HG03025 (cell line): ENCODE measurements around the gene TRIM2.
A peak's percentile ranks its signal among the peaks of the same experiment; 100 is the strongest.

Experiments used
- ATAC-seq: cut with Tn5 transposase; IDR thresholded peaks from one replicate; pipeline ENCODE4 v1.9.1; 2021; ENCODE audit warnings: mild to moderate bottlenecking, moderate library complexity; ENCODE audit not compliant: unreplicated experiment, low FRiP score

The TRIM2 gene

DNA sequence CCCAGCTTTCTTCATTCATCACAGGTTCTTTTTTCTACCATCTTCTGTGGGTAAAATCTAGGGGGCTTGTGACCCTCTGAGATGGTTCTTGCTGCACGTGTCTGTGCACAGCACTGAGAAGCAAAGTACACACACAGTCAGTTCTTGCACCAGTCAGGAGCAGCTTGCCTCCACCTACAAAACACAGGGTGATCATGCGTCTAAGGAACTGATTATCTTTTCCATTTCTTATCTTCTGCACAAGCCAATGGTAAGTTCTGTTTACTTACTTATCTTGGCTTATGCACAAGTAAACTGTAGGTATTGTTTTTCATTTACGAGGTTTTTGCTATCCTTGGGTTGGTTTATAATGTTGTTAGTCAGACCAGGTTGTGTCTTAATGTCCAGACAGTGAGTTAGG, 40.7 kb downstream of the TRIM2 start:
- ATAC-seq, result no peak

DNA sequence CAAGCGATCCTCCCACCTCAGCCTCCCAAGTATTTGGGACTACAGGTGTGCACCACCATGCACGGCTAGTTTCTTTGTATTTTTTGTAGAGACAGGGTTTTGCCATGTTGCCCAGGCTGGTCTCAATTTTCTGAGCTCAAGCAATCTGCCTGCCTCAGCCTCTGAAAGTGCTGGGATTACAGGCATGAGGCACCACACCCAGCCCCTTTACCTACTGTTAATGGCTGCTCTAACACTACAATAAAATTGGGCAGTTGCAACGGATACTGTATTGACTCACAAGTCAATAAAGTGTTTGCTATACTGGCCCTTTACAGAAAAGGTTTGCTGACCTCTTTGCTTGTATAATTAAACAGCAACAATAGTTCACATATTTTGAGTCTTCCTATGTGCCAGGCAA, 41.5 kb downstream of the TRIM2 start:
- ATAC-seq, result no peak

DNA sequence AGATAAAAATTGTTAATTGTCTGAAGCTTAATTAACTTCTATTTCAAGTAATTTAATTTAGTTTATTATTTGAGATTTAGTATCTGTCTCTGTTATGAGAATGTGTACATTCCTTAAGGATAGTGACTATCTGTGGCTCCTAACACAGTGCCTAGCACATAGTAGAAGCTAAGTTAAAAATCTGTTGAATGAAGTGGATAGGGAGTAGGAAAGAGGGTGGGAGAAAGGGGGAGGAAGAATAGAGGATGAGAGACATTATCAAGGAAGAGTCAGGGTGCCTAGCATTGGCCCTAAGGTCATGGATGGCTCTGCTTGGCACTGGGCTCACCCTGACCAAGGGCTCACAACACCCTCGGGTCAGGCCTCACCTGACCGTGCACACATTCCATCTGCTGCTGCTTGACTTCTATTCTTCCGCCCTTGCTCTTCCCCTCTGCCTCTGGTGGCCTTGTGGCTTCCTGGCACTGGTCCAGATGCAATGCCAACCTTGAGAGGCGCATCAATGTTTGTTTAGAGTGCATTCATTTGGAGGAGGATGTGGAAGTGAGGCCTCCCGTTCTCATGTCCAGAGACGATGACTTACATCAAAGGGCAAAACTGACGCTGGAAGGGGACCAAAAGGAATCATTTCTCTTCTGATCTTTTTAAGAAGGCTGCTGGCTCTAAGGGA, 42.3 kb downstream of the TRIM2 start:
- ATAC-seq, result no peak

DNA sequence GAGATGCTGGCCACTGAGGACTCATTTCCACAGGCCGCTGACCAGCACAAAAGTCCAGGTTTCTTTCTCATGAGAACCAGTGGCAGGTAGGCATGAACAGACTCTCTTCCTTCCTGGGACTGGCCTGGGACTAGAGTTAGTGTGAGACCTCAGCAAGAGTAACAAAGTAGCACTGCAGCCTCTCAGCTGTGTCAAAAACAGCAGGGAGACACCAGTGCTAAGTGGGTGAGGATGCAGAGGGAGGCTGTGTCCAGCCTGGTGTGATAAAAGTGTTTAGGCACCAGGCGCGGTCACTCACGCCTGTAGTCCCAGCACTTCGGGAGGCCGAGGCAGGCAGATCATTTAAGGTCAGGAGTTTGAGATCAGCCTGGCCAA, 42.9 kb downstream of the TRIM2 start:
- no peak for ATAC-seq

DNA sequence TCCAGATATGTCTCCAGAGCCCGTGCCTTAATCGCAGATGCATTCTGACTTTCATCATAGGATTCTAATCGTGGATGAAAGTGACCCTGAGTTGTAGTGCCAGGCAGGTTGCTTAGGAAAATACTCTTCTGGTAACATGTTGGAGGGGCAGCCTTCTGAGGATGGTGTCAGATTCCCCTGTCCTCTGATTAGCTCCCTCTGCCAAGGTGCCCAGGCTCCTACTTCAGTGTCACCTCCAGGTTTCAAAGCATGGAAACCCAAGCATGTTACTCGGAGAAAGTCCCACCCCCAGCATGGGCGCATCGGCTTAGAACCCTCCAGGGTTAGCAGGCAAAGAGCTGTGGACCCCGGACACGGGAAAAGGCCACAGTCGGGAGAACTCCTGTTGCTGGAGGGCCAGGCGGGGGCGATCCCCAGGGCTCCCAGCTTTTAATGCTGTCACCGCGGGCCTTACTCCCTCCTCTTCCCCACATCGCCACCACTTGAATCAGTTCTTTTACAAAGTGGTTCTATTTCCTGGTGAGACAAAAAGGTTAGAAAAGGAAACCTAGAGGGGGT, 44.5 kb downstream of the TRIM2 start:
- ATAC-seq, result peak; percentile 18

DNA sequence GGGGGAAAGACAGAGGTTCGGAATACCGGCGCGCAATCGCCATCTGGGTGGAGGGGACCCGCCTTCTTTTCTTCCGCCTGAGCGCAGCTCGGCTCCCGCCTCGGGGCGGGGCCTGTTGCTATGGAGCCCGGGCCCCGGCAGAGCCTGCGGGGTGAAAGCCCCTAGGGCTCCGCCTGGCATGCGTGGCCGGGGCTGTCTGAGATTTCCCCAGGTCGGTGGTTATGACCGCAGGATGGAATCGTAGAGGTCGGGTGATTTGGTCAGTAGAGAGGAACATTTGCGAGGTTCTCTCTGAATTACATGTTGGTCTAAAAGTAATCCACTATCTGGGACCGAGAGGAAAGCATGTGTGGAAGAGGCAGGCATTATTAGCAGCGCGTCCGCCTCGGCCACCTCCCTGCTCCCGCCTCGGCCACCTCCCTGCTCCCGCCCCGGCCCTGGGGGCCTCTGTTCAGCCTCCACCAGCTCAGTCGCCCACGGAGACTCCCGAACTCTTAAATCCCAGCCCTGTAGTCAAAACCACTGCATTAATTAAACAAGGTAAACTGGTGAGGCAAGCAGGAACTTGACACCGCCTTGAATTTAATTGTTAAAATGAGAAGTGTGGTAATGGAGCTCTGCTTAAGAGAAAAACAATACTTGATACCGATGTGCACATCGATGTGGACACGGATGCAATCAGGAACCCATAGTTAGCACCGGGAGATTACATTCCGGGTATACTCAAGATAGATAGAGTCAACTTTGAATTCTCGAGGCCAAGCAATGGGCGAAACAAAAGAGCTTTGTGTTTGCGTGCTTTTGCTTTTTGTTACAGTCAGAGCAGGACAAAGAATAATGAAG, 45.2 kb downstream of the TRIM2 start:
- peak; percentile 97 for ATAC-seq

DNA sequence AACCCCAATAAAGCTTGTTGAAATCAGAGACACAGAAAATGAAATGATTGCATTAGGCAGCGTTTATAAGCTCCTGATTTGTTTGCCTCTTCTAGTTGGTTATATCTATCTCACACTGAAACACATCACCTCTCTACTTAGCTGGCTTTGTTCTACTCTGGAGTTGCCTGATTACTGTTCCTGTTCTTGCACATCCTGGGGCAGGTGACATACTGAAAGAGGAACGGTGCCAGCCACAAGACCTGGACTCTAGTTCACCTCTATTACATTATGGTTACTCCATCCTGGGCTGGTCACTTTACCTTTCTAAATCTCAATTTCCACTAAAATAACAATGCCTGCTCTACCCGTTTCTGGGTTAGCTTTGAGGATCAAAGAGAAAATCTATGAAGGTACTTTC, 47.9 kb downstream of the TRIM2 start:
- no peak for ATAC-seq

DNA sequence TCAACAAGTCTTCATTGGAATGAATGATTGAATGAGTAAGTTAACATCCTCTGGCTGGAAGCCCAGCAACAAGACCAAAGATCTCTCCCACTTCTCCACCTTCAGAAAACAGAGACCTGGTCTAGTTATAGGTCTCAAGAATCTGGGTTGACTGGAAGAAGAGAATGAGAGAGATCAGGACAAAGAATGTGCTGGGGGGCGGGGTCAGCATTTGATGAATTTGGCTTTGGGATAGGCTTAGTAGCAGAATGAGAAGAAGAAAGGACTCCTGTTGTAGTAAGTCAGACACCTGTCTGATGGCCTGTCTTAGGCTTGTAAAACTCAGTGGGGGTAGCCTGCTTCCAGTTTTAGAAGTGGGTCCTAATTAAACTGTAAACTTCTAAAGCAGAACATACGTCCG, 51.0 kb downstream of the TRIM2 start:
- ATAC-seq, result no peak

DNA sequence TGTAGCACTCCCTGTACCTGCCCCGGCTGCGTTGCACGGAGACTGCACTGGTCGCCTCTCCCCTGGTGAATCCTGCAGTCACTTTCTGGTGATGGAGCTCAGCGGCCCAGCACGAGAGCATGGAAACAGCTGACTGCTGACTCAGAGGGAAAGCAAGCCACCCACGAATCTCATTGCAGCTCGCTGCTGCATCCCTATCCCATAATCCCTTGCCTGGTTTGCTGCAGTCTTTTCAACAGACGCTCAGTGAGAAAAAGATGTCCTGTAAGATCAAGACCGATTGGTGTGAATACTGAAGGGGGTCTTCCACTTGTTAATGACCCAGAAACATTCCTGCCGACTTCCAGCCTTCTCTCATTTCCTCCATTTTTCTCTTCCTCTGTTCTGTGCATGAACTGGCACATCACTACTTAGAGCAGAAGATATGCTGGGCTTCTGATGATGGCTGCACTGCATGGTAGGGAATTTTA, 52.9 kb downstream of the TRIM2 start:
- peak; percentile 70 for ATAC-seq

DNA sequence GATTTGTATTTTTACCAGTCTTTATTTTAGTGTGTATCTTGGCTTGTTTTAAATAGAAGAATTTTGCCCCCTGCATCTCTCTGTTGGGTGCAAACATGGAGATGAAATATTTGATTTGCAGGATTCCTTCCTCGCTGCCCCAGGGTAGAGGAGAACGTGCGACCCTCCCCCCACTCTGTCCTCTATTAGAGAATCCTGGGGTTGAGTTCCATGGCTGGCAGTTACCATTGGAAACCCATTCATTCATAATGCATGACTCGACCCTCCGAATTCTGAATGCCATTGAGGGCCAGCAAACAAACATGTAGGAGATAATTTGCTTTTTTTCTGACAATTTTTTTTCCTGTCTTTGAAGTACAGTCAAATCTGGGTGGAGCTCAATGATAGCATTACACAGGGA, 53.7 kb downstream of the TRIM2 start:
- no peak for ATAC-seq

DNA sequence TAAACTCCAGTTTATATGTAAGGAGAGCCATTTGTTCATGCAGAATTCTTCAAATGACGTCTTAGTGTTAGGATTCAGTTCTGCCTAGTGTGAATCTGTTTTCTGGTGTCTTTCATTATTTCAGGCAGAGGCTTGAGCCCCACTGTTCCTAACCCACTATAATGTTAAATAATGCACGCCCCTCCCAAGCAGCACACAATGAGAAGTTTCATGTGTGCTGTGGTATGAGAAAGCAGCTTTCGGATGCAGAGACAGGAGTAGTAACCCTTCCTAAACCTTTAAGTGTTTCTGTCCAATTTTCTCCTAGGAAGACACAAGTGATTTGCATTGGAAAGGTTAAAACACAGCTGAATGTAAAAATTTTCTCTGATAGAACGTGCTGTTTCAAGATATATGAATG, 54.5 kb downstream of the TRIM2 start:
- no peak for ATAC-seq

DNA sequence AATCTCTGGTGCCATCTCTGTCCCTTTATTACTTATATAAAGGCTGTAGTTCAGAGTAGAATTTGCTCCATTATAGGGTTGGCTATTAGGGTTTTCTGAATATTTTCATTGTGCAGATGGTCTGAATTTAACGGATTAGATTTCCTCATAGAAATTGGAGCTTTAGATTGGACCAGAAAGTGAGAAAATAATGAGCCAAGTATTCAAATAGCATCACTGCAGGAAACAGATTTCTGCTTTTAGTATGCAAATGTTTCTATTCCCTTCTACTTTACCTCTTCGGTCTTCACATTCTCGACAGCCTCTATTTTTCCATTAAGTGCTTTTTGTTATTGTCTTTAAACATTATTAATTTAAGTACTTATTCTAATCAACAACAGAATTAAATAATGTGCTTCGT, 55.4 kb downstream of the TRIM2 start:
- ATAC-seq, result no peak

DNA sequence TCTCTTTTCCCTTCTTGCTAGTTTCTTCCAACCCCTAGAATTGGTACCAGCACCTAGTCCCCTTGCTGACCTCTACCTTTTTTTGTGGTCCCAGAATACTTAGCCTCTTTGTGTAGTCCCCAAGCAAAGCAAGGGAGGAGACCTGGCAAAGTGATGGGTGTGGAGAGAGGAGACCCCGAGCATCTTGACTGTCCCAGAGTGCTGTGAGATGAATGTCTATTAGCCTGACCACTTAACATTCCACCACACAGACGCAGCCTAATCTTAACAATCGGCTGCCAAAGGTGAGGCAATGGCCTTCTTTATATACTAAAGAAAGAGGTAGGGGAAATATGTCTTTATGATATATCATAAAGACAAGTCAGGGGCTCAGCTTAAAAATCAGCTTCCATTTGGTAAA, 55.9 kb downstream of the TRIM2 start:
- no peak for ATAC-seq

DNA sequence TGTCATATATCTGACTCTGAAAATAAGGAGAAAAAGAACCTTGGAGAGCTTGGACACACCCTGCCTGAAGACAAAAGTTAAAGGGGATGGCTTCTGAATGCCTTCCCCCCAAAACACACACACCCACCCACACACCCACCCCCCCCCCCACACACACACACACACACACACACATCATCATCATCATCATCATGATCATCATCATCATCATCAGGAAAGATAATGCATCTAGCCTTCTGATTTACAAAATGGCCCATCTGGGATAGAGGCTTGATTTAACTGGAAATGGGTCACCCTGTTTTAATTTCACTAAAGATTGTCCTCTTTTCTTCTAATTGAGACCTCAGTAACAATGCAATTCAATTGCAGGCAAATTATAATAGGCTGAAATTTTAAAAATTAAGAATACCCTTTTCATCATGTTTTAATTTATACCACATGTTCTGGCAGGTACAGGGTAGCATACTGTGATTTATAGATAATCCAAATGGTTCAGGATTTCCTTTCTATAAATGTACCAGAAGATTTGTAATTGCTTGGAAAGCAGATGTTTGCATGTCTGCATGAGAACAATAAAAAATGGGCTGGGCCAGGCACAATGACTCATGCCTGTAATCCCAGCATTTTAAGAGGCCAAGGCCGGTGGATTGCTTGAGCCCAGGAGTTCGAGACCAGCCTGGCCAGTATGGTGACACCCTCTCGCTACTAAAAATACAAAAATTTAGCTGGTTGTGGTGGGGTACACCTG, 56.5 kb downstream of the TRIM2 start:
- no peak for ATAC-seq

DNA sequence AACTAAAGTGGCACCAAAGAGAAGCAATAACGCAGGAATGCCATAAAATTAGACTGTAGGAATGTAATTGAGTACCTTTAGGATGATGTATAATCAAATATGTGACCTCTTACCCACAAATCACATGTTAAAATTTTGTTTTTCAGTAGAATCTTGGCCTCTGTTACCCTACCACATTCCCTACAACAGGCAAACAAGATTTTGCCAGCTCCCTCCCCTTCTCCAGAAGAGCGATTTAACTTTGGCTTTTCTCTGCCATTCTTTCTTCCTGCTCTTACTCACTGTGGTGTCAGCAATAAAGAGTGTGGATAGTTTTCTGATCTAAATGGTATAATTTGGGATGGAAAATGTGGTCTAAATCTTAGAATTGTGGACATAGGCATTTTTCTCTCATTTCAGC, 57.2 kb downstream of the TRIM2 start:
- ATAC-seq, result no peak

DNA sequence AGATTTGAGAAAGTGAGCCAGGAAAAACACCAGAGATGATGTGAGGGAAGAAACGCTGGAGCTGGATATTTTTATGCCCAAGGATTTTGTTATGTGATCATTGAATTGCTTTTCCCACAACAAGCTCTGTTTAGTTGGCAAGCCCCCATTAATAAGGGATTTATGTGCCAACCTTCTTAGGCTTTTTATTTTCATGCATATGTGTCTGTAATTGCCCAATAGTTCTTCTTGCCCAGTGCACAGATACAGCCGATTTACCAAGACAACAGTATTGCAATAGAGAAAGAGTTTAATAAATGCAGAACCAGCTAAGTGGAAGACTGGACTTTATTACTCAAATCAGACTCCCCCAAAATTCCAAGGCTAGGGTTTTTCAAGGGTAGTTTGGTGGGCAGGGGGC, 57.7 kb downstream of the TRIM2 start:
- no peak for ATAC-seq

DNA sequence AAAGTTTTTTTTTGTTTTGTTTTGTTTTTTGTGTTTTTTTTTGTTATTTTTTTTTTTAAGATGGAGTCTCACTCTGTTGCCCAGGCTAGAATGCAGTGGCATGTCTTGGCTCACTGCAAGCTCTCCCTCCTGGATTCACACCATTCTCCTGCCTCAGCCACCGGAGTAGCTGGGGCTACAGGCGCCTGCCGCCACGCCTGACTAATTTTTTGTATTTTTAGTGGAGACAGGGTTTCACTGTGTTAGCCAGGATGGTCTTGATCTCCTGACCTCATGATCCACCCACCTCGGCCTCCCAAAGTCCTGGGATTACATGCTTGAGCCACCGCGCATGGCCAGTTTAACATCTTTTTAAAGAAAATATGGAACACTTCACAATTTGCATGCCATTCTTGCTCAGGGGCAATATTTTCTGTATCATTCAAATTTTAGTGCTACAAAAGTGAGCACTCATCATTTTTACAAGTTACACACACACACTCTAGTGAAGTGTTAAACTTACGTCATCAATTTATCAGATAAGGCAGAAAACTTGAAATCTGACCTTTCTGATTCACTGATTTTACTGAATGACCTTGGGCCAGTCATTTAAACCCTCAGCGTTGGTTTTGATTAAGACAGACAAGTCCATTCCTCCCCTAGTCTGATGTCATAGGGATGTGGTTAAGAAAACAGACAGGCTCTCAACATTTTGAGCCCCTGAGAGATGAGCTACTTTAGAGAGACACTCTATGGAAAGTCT, 61.2 kb downstream of the TRIM2 start:
- no peak for ATAC-seq

DNA sequence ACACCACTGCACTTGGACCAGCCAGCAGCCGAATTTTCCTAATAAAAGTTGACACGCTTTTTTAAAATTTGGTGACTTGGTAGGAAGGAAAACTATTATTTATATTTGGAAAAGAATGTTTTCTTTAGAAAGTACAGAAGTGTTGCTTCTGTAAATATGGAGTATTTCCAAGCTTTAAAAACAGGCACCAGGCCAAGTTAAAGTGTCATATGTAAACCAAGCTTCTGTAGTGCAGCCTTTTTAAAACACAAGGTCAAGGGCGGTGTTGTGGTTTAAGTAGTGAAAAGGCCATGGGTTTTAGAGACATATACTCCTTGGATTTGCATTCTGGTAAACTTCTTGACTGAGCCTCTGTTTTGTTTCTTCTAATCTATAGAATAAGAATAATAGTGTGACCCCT, 62.7 kb downstream of the TRIM2 start:
- no peak for ATAC-seq

DNA sequence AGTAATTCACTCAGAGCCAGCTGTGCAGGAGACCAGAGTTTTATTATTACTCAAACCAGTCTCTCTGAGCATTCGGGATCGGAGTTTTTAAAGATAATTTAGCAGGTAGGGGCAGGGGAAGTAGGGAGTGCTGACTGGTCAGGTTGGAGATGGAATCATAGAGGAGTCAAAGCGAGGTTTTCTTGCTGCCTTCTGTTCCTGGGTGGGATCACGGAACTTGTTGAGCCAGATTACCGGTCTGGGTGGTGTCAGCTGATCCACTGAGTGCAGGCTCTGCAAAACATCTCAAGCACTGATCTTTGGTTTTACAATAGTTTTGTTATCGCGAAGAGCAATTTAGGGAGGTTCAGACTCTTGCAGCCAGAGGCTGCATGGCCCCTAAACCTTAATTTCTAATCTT, 63.6 kb downstream of the TRIM2 start:
- ATAC-seq, result no peak

DNA sequence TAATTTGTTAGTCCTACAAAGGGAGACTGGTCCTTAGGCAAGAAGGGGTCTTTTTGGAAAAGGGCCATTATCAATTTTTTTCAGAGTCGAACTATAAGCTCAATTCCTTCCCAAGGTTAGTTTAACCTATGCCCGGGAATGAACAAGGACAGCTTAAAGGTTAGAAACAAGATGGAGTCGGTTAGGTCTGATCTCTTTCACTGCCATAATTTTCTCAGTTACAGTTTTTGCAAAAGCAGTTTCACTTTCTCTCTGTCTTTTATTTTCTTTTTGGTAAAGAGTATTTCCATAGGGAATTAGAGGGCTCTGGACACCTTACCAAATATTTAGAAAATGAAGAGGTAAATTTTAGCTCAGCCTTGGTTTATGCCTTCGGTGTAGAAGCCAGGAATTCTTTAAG, 64.1 kb downstream of the TRIM2 start:
- ATAC-seq, result no peak
